HL-60 (cell line): ENCODE measurements around the gene CASS4.

Source experiments
- CTCF ChIP-seq: IDR thresholded peaks from one replicate; pipeline ENCODE4 v1.5.1; 2011; ENCODE audit warnings: low read length, control low read depth, inconsistent platforms; ENCODE audit not compliant: insufficient read depth
- GABPA ChIP-seq: IDR thresholded peaks from 2 replicates; pipeline ENCODE4 v1.6.1; 2012; ENCODE audit warnings: low read depth
- POLR2AphosphoS5 ChIP-seq: IDR thresholded peaks from 2 replicates; pipeline ENCODE4 v1.6.1; 2012; ENCODE audit warnings: low read depth

- TF ChIP-seq CTCF: no peak
- no peak; the same call in 1 of the 2 replicates for TF ChIP-seq POLR2AphosphoS5
- no peak for TF ChIP-seq GABPA
Observed at GRCh38 chr20:56412473-56412790, 372 bp downstream of the CASS4 start.
